ENCODE results near the gene ZNF518B. TPM values are rescaled to one million over a fixed set of nuclear protein-coding genes. Genes with fewer than 3 reads are reported as not detected.

The ZNF518B gene
- total RNA-seq, 4 donors from 2014 or later: 3.2 to 23.5 (median 12.5) TPM

- no peak overlapping the region for H3K27ac ChIP-seq
- in situ Hi-C loops (cut with MboI; ENCODE audit: low pct_ligation_motif_present in 1 of 4, low pct_unique_long_range_greater_than_20kb in 1 of 4, low sequenced_read_pairs in 3 of 4) (no loop called here), intact Hi-C loops (cut with DNase I; ENCODE audit: low total_unique reads) (no loop called here)
- no peaks in the 10 kb centered on the region for H3K27me3 ChIP-seq
- DNase-seq: no peak
- TF ChIP-seq POLR2AphosphoS5 (IDR thresholded peaks at IDR 0.05) (no peak), POLR2A (IDR thresholded peaks at IDR 0.05) (no peak), EP300 (IDR thresholded peaks at IDR 0.05; ENCODE audit: low read depth) (no peak)
- TF ChIP-seq, protein P1, sequence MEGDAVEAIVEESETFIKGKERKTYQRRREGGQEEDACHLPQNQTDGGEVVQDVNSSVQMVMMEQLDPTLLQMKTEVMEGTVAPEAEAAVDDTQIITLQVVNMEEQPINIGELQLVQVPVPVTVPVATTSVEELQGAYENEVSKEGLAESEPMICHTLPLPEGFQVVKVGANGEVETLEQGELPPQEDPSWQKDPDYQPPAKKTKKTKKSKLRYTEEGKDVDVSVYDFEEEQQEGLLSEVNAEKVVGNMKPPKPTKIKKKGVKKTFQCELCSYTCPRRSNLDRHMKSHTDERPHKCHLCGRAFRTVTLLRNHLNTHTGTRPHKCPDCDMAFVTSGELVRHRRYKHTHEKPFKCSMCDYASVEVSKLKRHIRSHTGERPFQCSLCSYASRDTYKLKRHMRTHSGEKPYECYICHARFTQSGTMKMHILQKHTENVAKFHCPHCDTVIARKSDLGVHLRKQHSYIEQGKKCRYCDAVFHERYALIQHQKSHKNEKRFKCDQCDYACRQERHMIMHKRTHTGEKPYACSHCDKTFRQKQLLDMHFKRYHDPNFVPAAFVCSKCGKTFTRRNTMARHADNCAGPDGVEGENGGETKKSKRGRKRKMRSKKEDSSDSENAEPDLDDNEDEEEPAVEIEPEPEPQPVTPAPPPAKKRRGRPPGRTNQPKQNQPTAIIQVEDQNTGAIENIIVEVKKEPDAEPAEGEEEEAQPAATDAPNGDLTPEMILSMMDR (IDR thresholded peaks at IDR 0.05): no peak
- no peaks in the 10 kb centered on the region for H3K4me1 ChIP-seq
- H3K36me3 ChIP-seq: no peaks in the 10 kb centered on the region
- no peak overlapping the region for H3K4me3 ChIP-seq
- 75 to 77% methylated on average over 2 to 6 of the region's 6 CpGs for WGBS, 2 donors (ENCODE audit: low coverage in 1 of 2)
- H3K9me3 ChIP-seq: no peaks in the 10 kb centered on the region
Observed at GRCh38 chr4:10500776-10501175, 43.5 kb upstream of the ZNF518B start.

GRCh38 chr4:10496200-10496599, 39.0 kb upstream of the ZNF518B start:
- H3K4me3 ChIP-seq: no peak overlapping the region
- in situ Hi-C loops (cut with MboI; ENCODE audit: low pct_ligation_motif_present in 1 of 4, low pct_unique_long_range_greater_than_20kb in 1 of 4, low sequenced_read_pairs in 3 of 4) (no loop called here), intact Hi-C loops (cut with DNase I; ENCODE audit: low total_unique reads) (no loop called here)
- no peaks in the 10 kb centered on the region for H3K4me1 ChIP-seq
- H3K36me3 ChIP-seq: no peaks in the 10 kb centered on the region
- H3K9me3 ChIP-seq: no peaks in the 10 kb centered on the region
- H3K27ac ChIP-seq: no peak overlapping the region
- DNase-seq: no peak
- WGBS, 2 donors (ENCODE audit: low coverage in 1 of 2): 68 to 90% methylated on average over 2 to 4 of the region's 4 CpGs
- TF ChIP-seq POLR2A (IDR thresholded peaks at IDR 0.05): no peak
- TF ChIP-seq, protein P1 (IDR thresholded peaks at IDR 0.05): no peak
- no peak for TF ChIP-seq POLR2AphosphoS5 (IDR thresholded peaks at IDR 0.05)
- no peak for TF ChIP-seq EP300 (IDR thresholded peaks at IDR 0.05; ENCODE audit: low read depth)
- H3K27me3 ChIP-seq: peaks cover 4% of the 10 kb centered on the region

- no peak for DNase-seq
- WGBS, 2 donors (ENCODE audit: low coverage in 1 of 2): 76 to 77% methylated on average over 8 of the region's 8 CpGs
- Histone ChIP-seq H3K9me3 (no peaks in the 10 kb centered on the region), H3K27ac (no peak overlapping the region), H3K4me1 (no peaks in the 10 kb centered on the region), H3K4me3 (no peak overlapping the region), H3K36me3 (no peaks in the 10 kb centered on the region), H3K27me3 (peaks cover 4% of the 10 kb centered on the region)
- no peak for TF ChIP-seq POLR2AphosphoS5 (IDR thresholded peaks at IDR 0.05)
- TF ChIP-seq, protein P1 (IDR thresholded peaks at IDR 0.05): no peak
- TF ChIP-seq EP300 (IDR thresholded peaks at IDR 0.05; ENCODE audit: low read depth): no peak
- TF ChIP-seq POLR2A (IDR thresholded peaks at IDR 0.05): no peak
- in situ Hi-C loops (cut with MboI; ENCODE audit: low pct_ligation_motif_present in 1 of 4, low pct_unique_long_range_greater_than_20kb in 1 of 4, low sequenced_read_pairs in 3 of 4) (no loop called here), intact Hi-C loops (cut with DNase I; ENCODE audit: low total_unique reads) (no loop called here)
Observed at GRCh38 chr4:10495651-10496050, 38.4 kb upstream of the ZNF518B start.

DNA sequence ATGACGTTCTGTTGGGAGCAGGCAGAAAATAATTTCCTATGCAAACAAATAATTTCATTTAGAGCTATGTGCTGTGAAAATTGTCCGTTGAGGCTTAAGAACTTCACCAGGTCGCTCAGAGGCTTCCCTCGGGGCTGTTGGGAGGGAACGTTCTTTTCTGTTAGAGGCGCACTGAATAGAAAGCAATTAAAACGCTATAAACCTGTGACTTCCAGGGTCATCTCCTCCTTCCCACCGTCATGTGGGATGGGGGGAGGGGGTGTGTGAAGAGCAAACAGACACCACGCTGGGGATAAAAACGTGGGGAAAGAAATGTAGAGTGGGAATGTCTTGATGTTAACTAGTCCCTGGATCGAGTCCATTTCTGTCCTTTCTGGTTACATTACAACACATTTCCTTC, 35.2 kb upstream of the ZNF518B start:
- DNase-seq: no peak
- 27 to 45% methylated on average over 11 of the region's 11 CpGs for WGBS, 2 donors (ENCODE audit: low coverage in 1 of 2)
- Histone ChIP-seq H3K4me1 (no peaks in the 10 kb centered on the region), H3K27ac (no peak overlapping the region), H3K36me3 (no peaks in the 10 kb centered on the region), H3K9me3 (no peaks in the 10 kb centered on the region), H3K27me3 (peaks cover 4% of the 10 kb centered on the region), H3K4me3 (no peak overlapping the region)
- TF ChIP-seq, protein P1 (IDR thresholded peaks at IDR 0.05): no peak
- no peak for TF ChIP-seq POLR2A (IDR thresholded peaks at IDR 0.05)
- TF ChIP-seq EP300 (IDR thresholded peaks at IDR 0.05; ENCODE audit: low read depth): no peak
- no peak for TF ChIP-seq POLR2AphosphoS5 (IDR thresholded peaks at IDR 0.05)
- intact Hi-C loops (cut with DNase I; ENCODE audit: low total_unique reads) (no loop called here), in situ Hi-C loops (cut with MboI; ENCODE audit: low pct_ligation_motif_present in 1 of 4, low pct_unique_long_range_greater_than_20kb in 1 of 4, low sequenced_read_pairs in 3 of 4) (no loop called here)

Measured in transverse colon (tissue), 4 donors.